Immature natural killer cell (primary cell): ENCODE measurements around the gene KLHL29. TPM values are rescaled to one million over a fixed set of nuclear protein-coding genes. Genes with fewer than 3 reads are reported as not detected.
"Not testable (repeated sequence)": the region's sequence is repeated elsewhere in the genome, so short reads cannot be mapped to it uniquely, and the experiment has no call there.

Experiments used
- DNase-seq, 3 donors: peaks; one replicate each; pipeline ENCODE4 v3.0.0; 2022; ENCODE audit warnings: mixed read lengths in 1 of 3
- H3K27ac Mint-ChIP-seq, 6 donors: one replicate each; pipeline ENCODE4 v1.8.0; 2020; ENCODE audit warnings: mixed read lengths in 6 of 6, mild to moderate bottlenecking in 5 of 6, inconsistent platforms in 4 of 6, moderate library complexity in 3 of 6
- H3K27me3 Mint-ChIP-seq, 3 donors: one replicate each; pipeline ENCODE4 v1.8.0; 2020 to 2021; ENCODE audit warnings: low read depth in 3 of 3, mild to moderate bottlenecking in 3 of 3, mixed read lengths in 3 of 3, moderate library complexity in 3 of 3, inconsistent platforms in 1 of 3
- H3K36me3 Mint-ChIP-seq, 3 donors: one replicate each; pipeline ENCODE4 v1.8.0; 2020; ENCODE audit warnings: mixed read lengths in 3 of 3, inconsistent platforms in 2 of 3, mild to moderate bottlenecking in 2 of 3
- H3K4me1 Mint-ChIP-seq, 2 donors: one replicate each; pipeline ENCODE4 v1.8.0; 2020; ENCODE audit warnings: inconsistent platforms in 2 of 2, mild to moderate bottlenecking in 2 of 2, mixed read lengths in 2 of 2, moderate library complexity in 1 of 2
- H3K4me3 Mint-ChIP-seq, 5 donors: one replicate each; pipeline ENCODE4 v1.8.0; 2020; ENCODE audit warnings: mild to moderate bottlenecking in 5 of 5, mixed read lengths in 5 of 5, inconsistent platforms in 3 of 5, moderate library complexity in 3 of 5
- H3K9me3 Mint-ChIP-seq, 6 donors: one replicate each; pipeline ENCODE4 v1.8.0; 2020; ENCODE audit warnings: mild to moderate bottlenecking in 6 of 6, mixed read lengths in 6 of 6, inconsistent platforms in 4 of 6, moderate library complexity in 3 of 6
- polyA plus RNA-seq, 3 donors: library from polyadenylated mRNA; unstranded; fragments of 300-500 nt; fragmentation: Illumina TruSeq; gene quantifications; one replicate each; pipeline ENCODE4 v1.2.3, GENCODE V29; 2021

The KLHL29 gene
- polyA plus RNA-seq, 3 donors from 2014 or later: 0.02 to 0.41 TPM; not detected in 1

GRCh38 chr2:23722255-23722654 is 337.3 kb downstream of the KLHL29 start:
- Mint-ChIP-seq H3K4me3 (no peak overlapping the region), H3K27me3 (peaks cover 0 to 1% (median 0%) of the 10 kb centered on the region in 3 donors), H3K9me3 (peaks cover 10 to 23% (median 13%) of the 10 kb centered on the region in 6 donors), H3K27ac (no peak overlapping the region), H3K36me3 (peaks cover 43 to 56% (median 47%) of the 10 kb centered on the region in 3 donors), H3K4me1 (no peaks in the 10 kb centered on the region)
- no peak for DNase-seq

GRCh38 chr2:23723029-23723428 is 338.1 kb downstream of the KLHL29 start:
- Mint-ChIP-seq H3K36me3 (peaks cover 38 to 56% (median 41%) of the 10 kb centered on the region in 3 donors), H3K27ac (peak overlapping the region in 1 of 6 donors; percentile 67), H3K9me3 (peaks cover 10 to 23% (median 13%) of the 10 kb centered on the region in 6 donors)
- H3K4me3 Mint-ChIP-seq, H3K27me3 Mint-ChIP-seq, H3K4me1 Mint-ChIP-seq, DNase-seq: not testable (repeated sequence)

- peaks cover 14 to 43% (median 20%) of the 10 kb centered on the region in 3 donors for H3K36me3 Mint-ChIP-seq
- H3K4me1 Mint-ChIP-seq: peaks cover 0 to 2% of the 10 kb centered on the region in 2 donors
- DNase-seq: no peak
- H3K9me3 Mint-ChIP-seq: peaks cover 0 to 2% (median 0%) of the 10 kb centered on the region in 6 donors
- H3K27me3 Mint-ChIP-seq: no peaks in the 10 kb centered on the region
- H3K27ac Mint-ChIP-seq: peak overlapping the region in 1 of 6 donors; percentile 45
- H3K4me3 Mint-ChIP-seq: no peak overlapping the region
These were observed 349.4 kb downstream of the KLHL29 start for GRCh38 chr2:23734416-23734815.

DNA sequence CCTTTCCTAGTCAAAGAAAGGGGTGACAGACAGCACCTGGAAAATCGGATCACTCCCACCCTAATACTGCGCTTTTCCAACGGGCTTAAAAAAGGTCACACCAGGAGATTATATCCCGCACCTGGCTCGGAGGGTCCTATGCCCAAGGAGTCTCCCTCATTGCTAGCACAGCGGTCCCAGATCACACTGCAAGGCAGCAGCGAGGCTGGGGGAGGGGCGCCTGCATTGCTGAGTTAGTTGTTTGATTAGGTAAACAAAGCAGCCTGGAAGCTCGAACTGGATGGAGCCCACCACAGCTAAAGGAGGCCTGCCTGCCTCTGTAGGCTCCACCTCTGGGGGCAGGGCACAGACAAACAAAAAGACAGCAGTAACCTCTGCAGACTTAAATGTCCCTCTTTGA is 351.8 kb downstream of the KLHL29 start:
- H3K9me3 Mint-ChIP-seq, H3K4me3 Mint-ChIP-seq: not testable (repeated sequence)

DNA sequence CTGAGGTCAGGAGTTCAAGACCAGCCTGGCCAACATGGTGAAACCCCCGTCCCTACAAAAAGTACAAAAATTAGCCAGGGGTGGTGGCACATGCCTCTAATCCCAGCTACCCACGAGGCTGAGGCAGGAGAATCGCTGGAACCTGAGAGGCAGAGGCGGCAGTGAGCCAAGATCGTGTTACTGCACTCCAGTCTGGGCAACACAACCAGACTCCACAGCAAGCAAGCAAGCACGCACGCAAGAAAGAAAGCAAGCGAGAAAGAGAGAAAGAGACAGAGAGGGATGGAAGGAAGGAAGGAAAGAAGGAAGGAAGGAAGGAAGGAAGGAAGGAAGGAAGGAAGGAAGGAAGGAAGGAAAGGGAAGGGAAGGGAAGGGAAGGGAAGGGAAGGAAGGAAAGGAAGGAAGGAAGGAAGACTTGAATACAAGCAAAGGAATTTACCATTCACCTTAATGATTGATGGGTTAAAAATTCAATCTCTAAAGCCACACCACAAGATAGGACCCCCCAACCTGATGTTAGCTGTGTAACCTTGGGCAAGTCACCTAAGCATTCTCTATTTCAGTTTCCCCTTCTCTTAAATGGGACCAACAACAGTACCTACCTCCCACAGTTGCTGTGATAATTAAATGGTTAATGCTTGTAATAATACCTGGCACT is 360.2 kb downstream of the KLHL29 start:
- Mint-ChIP-seq H3K27ac (no peak overlapping the region), H3K9me3 (peaks cover 0 to 1% (median 0%) of the 10 kb centered on the region in 6 donors), H3K4me3 (no peak overlapping the region), H3K36me3 (peaks cover 4 to 13% (median 9%) of the 10 kb centered on the region in 3 donors), H3K27me3 (peaks cover 0 to 4% (median 3%) of the 10 kb centered on the region in 3 donors), H3K4me1 (no peaks in the 10 kb centered on the region)
- no peak for DNase-seq

More for the DNA sequence above, 351.8 kb downstream of the KLHL29 start:
- H3K4me1 Mint-ChIP-seq, DNase-seq, H3K27ac Mint-ChIP-seq, H3K27me3 Mint-ChIP-seq: not testable (repeated sequence)
- peaks cover 10 to 43% (median 15%) of the 10 kb centered on the region in 3 donors for H3K36me3 Mint-ChIP-seq

- no peak overlapping the region for H3K4me3 Mint-ChIP-seq
- H3K27me3 Mint-ChIP-seq: peaks cover 0 to 4% (median 3%) of the 10 kb centered on the region in 3 donors
- peaks cover 4 to 11% (median 9%) of the 10 kb centered on the region in 3 donors for H3K36me3 Mint-ChIP-seq
- H3K9me3 Mint-ChIP-seq: peaks cover 0 to 1% (median 0%) of the 10 kb centered on the region in 6 donors
- H3K4me1 Mint-ChIP-seq: no peaks in the 10 kb centered on the region
- H3K27ac Mint-ChIP-seq: peak overlapping the region in 3 of 6 donors; percentile 3 to 63 (median 29)
- no peak for DNase-seq
These were observed 360.7 kb downstream of the KLHL29 start for GRCh38 chr2:23745726-23746105.

GRCh38 chr2:23746141-23746863 is 361.3 kb downstream of the KLHL29 start:
- Mint-ChIP-seq H3K4me3 (no peak overlapping the region), H3K27ac (peak overlapping the region in 3 of 6 donors; percentile 3 to 63 (median 63)), H3K36me3 (peaks cover 4 to 11% (median 9%) of the 10 kb centered on the region in 3 donors), H3K9me3 (peaks cover 0 to 1% (median 0%) of the 10 kb centered on the region in 6 donors), H3K27me3 (peaks cover 0 to 4% (median 3%) of the 10 kb centered on the region in 3 donors), H3K4me1 (no peaks in the 10 kb centered on the region)
- DNase-seq: no peak

GRCh38 chr2:23751747-23752265 is 366.8 kb downstream of the KLHL29 start:
- Mint-ChIP-seq H3K4me3 (no peak overlapping the region), H3K36me3 (peaks cover 13 to 35% (median 20%) of the 10 kb centered on the region in 3 donors), H3K27me3 (no peaks in the 10 kb centered on the region), H3K9me3 (no peaks in the 10 kb centered on the region), H3K4me1 (no peaks in the 10 kb centered on the region), H3K27ac (no peak overlapping the region)
- no peak for DNase-seq

DNA sequence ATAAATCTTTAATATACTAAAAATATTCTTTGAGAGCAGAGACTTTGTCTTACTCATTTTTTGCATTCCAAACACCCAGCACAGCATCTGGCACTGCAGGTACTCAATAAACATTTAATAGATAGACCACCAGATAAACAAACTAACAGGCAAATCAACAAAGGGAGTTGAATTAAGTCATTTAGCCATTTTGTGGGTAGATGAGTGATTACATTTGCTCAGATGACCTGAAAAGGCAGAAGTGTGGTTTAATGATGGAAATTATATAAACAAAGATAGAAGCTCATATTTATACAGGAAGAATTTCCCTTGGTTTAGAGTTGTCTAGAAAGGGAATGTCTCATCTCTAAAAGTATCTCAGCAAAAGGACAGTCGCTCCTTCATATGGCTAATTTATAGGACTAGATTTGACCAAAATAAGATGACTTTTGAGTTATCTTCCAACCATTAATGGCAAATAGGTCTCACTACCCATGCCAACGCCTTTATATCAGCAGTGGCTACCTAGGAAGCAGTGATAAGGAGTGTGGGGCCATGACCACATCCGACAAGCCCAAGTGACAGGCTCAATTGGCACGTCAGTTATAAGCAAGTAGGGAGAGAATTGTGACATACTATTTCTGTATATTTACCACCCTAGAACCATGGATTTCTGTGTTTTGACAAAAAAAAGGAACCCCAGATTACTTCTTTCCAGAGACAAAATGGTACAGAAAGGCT is 368.5 kb downstream of the KLHL29 start:
- Mint-ChIP-seq H3K9me3 (no peaks in the 10 kb centered on the region), H3K36me3 (peaks cover 26 to 48% (median 33%) of the 10 kb centered on the region in 3 donors), H3K4me3 (no peak overlapping the region), H3K27ac (no peak overlapping the region), H3K4me1 (no peaks in the 10 kb centered on the region), H3K27me3 (peaks cover 0 to 2% (median 0%) of the 10 kb centered on the region in 3 donors)
- DNase-seq: no peak

- no peaks in the 10 kb centered on the region for H3K9me3 Mint-ChIP-seq
- H3K27ac Mint-ChIP-seq: no peak overlapping the region
- DNase-seq: no peak
- peaks cover 0 to 2% (median 0%) of the 10 kb centered on the region in 3 donors for H3K27me3 Mint-ChIP-seq
- H3K36me3 Mint-ChIP-seq: peaks cover 26 to 48% (median 33%) of the 10 kb centered on the region in 3 donors
- H3K4me3 Mint-ChIP-seq: no peak overlapping the region
- no peaks in the 10 kb centered on the region for H3K4me1 Mint-ChIP-seq
These were observed 370.0 kb downstream of the KLHL29 start for GRCh38 chr2:23754970-23755369.

GRCh38 chr2:23756593-23757292 is 371.8 kb downstream of the KLHL29 start:
- peak overlapping the region in 1 of 6 donors; percentile 39 for H3K27ac Mint-ChIP-seq
- no peak overlapping the region for H3K4me3 Mint-ChIP-seq
- H3K9me3 Mint-ChIP-seq: no peaks in the 10 kb centered on the region
- H3K4me1 Mint-ChIP-seq: peaks cover 6% of the 10 kb centered on the region in 2 donors
- no peak for DNase-seq
- H3K27me3 Mint-ChIP-seq: peaks cover 0 to 2% (median 0%) of the 10 kb centered on the region in 3 donors
- peaks cover 27 to 48% (median 36%) of the 10 kb centered on the region in 3 donors for H3K36me3 Mint-ChIP-seq

- H3K4me1 Mint-ChIP-seq: peaks cover 9 to 17% of the 10 kb centered on the region in 2 donors
- H3K36me3 Mint-ChIP-seq: peaks cover 30 to 43% (median 35%) of the 10 kb centered on the region in 3 donors
- H3K27me3 Mint-ChIP-seq: peaks cover 0 to 2% (median 0%) of the 10 kb centered on the region in 3 donors
- no peak for DNase-seq
- no peak overlapping the region for H3K4me3 Mint-ChIP-seq
- peak overlapping the region in 2 of 6 donors; percentile 14 to 39 for H3K27ac Mint-ChIP-seq
- H3K9me3 Mint-ChIP-seq: no peaks in the 10 kb centered on the region
These were observed 372.9 kb downstream of the KLHL29 start for GRCh38 chr2:23757686-23758433.
